ENCODE results near the gene SPTBN1. TPM values are rescaled to one million over a fixed set of nuclear protein-coding genes. Genes with fewer than 3 reads are reported as not detected.

SPTBN1 gene
- total RNA-seq, 4 donors from 2014 or later = 189 to 423 (median 341) TPM

GRCh38 chr2:54549917-54550518, 93.9 kb downstream of the SPTBN1 start:
- no peak for DNase-seq
- Histone ChIP-seq H3K36me3 (no peaks in the 10 kb centered on the region), H3K27ac (peak overlapping the region in 1 of 2 donors; percentile 30), H3K27me3 (no peaks in the 10 kb centered on the region), H3K4me3 (no peak overlapping the region), H3K9me3 (no peaks in the 10 kb centered on the region), H3K4me1 (peaks cover 0 to 2% of the 10 kb centered on the region in 2 donors)
- no peak for TF ChIP-seq POLR2A (IDR thresholded peaks at IDR 0.05)
- TF ChIP-seq, protein P1, sequence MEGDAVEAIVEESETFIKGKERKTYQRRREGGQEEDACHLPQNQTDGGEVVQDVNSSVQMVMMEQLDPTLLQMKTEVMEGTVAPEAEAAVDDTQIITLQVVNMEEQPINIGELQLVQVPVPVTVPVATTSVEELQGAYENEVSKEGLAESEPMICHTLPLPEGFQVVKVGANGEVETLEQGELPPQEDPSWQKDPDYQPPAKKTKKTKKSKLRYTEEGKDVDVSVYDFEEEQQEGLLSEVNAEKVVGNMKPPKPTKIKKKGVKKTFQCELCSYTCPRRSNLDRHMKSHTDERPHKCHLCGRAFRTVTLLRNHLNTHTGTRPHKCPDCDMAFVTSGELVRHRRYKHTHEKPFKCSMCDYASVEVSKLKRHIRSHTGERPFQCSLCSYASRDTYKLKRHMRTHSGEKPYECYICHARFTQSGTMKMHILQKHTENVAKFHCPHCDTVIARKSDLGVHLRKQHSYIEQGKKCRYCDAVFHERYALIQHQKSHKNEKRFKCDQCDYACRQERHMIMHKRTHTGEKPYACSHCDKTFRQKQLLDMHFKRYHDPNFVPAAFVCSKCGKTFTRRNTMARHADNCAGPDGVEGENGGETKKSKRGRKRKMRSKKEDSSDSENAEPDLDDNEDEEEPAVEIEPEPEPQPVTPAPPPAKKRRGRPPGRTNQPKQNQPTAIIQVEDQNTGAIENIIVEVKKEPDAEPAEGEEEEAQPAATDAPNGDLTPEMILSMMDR (IDR thresholded peaks at IDR 0.05) = no peak
- intact Hi-C loops (cut with DNase I; ENCODE audit: low total_unique reads) = no loop called here

GRCh38 chr2:54550547-54550946, 94.4 kb downstream of the SPTBN1 start:
- H3K4me3 ChIP-seq = no peak overlapping the region
- intact Hi-C loops (cut with DNase I; ENCODE audit: low total_unique reads) = no loop called here
- no peaks in the 10 kb centered on the region for H3K36me3 ChIP-seq
- H3K4me1 ChIP-seq = peaks cover 0 to 2% of the 10 kb centered on the region in 2 donors
- H3K9me3 ChIP-seq = no peaks in the 10 kb centered on the region
- DNase-seq = no peak
- TF ChIP-seq, protein P1 (IDR thresholded peaks at IDR 0.05) = no peak
- no peak for TF ChIP-seq POLR2A (IDR thresholded peaks at IDR 0.05)
- no peak overlapping the region for H3K27ac ChIP-seq
- H3K27me3 ChIP-seq = no peaks in the 10 kb centered on the region

- Histone ChIP-seq H3K4me1 (peaks cover 0 to 2% of the 10 kb centered on the region in 2 donors), H3K36me3 (no peaks in the 10 kb centered on the region), H3K4me3 (no peak overlapping the region), H3K27me3 (no peaks in the 10 kb centered on the region), H3K9me3 (no peaks in the 10 kb centered on the region), H3K27ac (peak overlapping the region; percentile 7 to 22)
- intact Hi-C loops (cut with DNase I; ENCODE audit: low total_unique reads) = no loop called here
- TF ChIP-seq POLR2A (IDR thresholded peaks at IDR 0.05) = no peak
- TF ChIP-seq, protein P1 (IDR thresholded peaks at IDR 0.05) = no peak
- no peak for DNase-seq
These were observed 95.1 kb downstream of the SPTBN1 start for GRCh38 chr2:54551123-54551756.

DNA sequence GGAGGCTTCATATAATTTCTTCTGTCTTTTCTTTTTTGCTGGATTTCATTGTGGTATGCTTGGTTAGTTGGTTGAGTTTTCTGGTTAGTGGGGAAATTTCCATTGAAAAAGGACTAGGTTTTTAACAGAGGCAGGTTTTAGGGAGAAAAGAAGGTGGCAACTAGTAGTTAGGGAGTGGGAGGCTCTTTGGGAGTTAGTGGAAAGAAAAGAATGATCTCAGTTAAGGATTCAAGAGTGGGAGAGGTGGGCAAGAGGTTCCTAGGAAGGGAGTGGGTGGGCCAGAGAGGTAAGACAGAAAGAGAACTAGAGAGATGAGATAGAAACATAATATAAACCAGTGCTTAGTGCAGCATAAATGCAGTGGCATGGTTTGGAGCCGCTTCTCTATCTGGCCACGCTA, 96.9 kb downstream of the SPTBN1 start:
- H3K4me3 ChIP-seq = no peak overlapping the region
- TF ChIP-seq, protein P1 (IDR thresholded peaks at IDR 0.05) = no peak
- TF ChIP-seq POLR2A (IDR thresholded peaks at IDR 0.05) = no peak
- H3K36me3 ChIP-seq = no peaks in the 10 kb centered on the region
- no peaks in the 10 kb centered on the region for H3K9me3 ChIP-seq
- peak overlapping the region in 1 of 2 donors; percentile 18 for H3K27ac ChIP-seq
- no peak for DNase-seq
- H3K4me1 ChIP-seq = peaks cover 2 to 12% of the 10 kb centered on the region in 2 donors
- intact Hi-C loops (cut with DNase I; ENCODE audit: low total_unique reads) = no loop called here
- no peaks in the 10 kb centered on the region for H3K27me3 ChIP-seq

- peaks cover 3 to 15% of the 10 kb centered on the region in 2 donors for H3K4me1 ChIP-seq
- intact Hi-C loops (cut with DNase I; ENCODE audit: low total_unique reads) = no loop called here
- DNase-seq = no peak
- H3K27me3 ChIP-seq = no peaks in the 10 kb centered on the region
- H3K36me3 ChIP-seq = no peaks in the 10 kb centered on the region
- TF ChIP-seq, protein P1 (IDR thresholded peaks at IDR 0.05) = no peak
- TF ChIP-seq POLR2A (IDR thresholded peaks at IDR 0.05) = no peak
- H3K27ac ChIP-seq = peak overlapping the region in 1 of 2 donors; percentile 19
- H3K9me3 ChIP-seq = no peaks in the 10 kb centered on the region
- H3K4me3 ChIP-seq = no peak overlapping the region
These were observed 97.6 kb downstream of the SPTBN1 start for GRCh38 chr2:54553775-54554174.

All from uterus (tissue), 4 donors.